Body of pancreas (tissue), 4 donors: ENCODE data around the gene ERV3-1. TPM values are rescaled to one million over a fixed set of nuclear protein-coding genes. Genes with fewer than 3 reads are reported as not detected.

Experiments
- ATAC-seq: fragments of 150-250 bp; one replicate; pipeline ENCODE4 v1.9.1; 2016
- DNase-seq, 4 donors: peaks; one replicate each; pipeline ENCODE4 v3.0.0-alpha.2; 2019
- H3K27ac ChIP-seq, 4 donors: fragments of 200-600 bp; sonication (generic); 1 replicate in 3 of 4; 2 replicates in 1 of 4; pipeline versions ENCODE4 v1.5.1 to v1.6.1; 2016 to 2019; ENCODE audit warnings: mild to moderate bottlenecking in 1 of 4, mixed read lengths in 1 of 4, moderate library complexity in 1 of 4
- H3K27me3 ChIP-seq, 2 donors: fragments of 200-600 bp; sonication (generic); one replicate each; pipeline ENCODE4 v1.6.0; 2016; ENCODE audit warnings: mild to moderate bottlenecking in 1 of 2
- H3K36me3 ChIP-seq, 2 donors: fragments of 200-600 bp; sonication (generic); replicated peaks in 1 of 2; 2 replicates each; pipeline ENCODE4 v1.5.1; 2016; ENCODE audit warnings: low read depth in 2 of 2; ENCODE audit not compliant: insufficient read depth in 1 of 2
- H3K4me1 ChIP-seq: fragments of 200-600 bp; sonication (generic); one replicate; pipeline ENCODE4 v1.6.0; 2016
- H3K4me3 ChIP-seq, 2 donors: fragments of 200-600 bp; sonication (generic); 1 replicate in 1 of 2; 2 replicates in 1 of 2; pipeline ENCODE4 v1.5.1; 2016 to 2019
- H3K9me3 ChIP-seq, 3 donors: fragments of 200-600 bp; sonication (generic); 1 replicate in 2 of 3; 2 replicates in 1 of 3; pipeline ENCODE4 v1.5.1; 2016
- CTCF ChIP-seq, 7 experiments: fragments of 450-650 bp in 4 of 7; fragments of 200-600 bp in 3 of 7; sonication (generic) in 3 of 7; IDR thresholded peaks; one replicate each; pipeline ENCODE4 v1.5.1; 2016 to 2019; ENCODE audit warnings: antibody characterized with exemption in 7 of 7
- POLR2A ChIP-seq, 3 donors: fragments of 450-650 bp; IDR thresholded peaks; one replicate each; pipeline ENCODE4 v1.6.1; 2016; ENCODE audit warnings: antibody characterized with exemption in 3 of 3, mild to moderate bottlenecking in 2 of 3
- WGBS, 2 donors: methylation state at CpG; one replicate each; pipeline ENCODE4 v1.1.5; 2017; 5-methylcytosine and 5-hydroxymethylcytosine counted together
- intact Hi-C: fragments of 100-400 bp; cut with DNase I; formaldehyde crosslinking; loops from one replicate; pipeline ENCODE4 v1.15.1; 2023
- total RNA-seq, 2 donors: library from RNA; depleted of rRNA; stranded (reverse); fragments of >200 nt; gene quantifications; one replicate each; pipeline ENCODE4 v1.1.0, GENCODE V29; 2016

The ERV3-1 gene
- total RNA-seq, 2 donors from 2014 or later, result 9.2 to 16.6 TPM

GRCh38 chr7:64992971-64993370 lies 13.5 kb downstream of the ERV3-1 start:
- Histone ChIP-seq H3K4me1 (peaks cover 11% of the 10 kb centered on the region), H3K27ac (no peak overlapping the region), H3K9me3 (peaks cover 0 to 24% (median 0%) of the 10 kb centered on the region in 3 donors), H3K4me3 (no peak overlapping the region), H3K36me3 (peaks cover 0 to 2% of the 10 kb centered on the region in 2 donors), H3K27me3 (no peaks in the 10 kb centered on the region)
- no peak for ATAC-seq
- intact Hi-C loops, result no loop called here
- 82 to 90% methylated on average over 5 of the region's 5 CpGs for WGBS, 2 donors
- no peak for TF ChIP-seq POLR2A (IDR thresholded peaks at IDR 0.05)
- no peak for TF ChIP-seq CTCF (IDR thresholded peaks at IDR 0.05)
- DNase-seq, result no peak

- 77 to 80% methylated on average over 4 of the region's 4 CpGs for WGBS, 2 donors
- H3K9me3 ChIP-seq, result peaks cover 0 to 24% (median 0%) of the 10 kb centered on the region in 3 donors
Observed at GRCh38 chr7:64990936-64991335, 15.6 kb downstream of the ERV3-1 start, which contains the start of gene ZNF117. ZNF117 (minus strand) TSS chr7:64991036.

GRCh38 chr7:64990216-64990615 lies 16.3 kb downstream of the ERV3-1 start:
- intact Hi-C loops, result no loop called here
- Histone ChIP-seq H3K4me3 (no peak overlapping the region), H3K27ac (no peak overlapping the region), H3K4me1 (no peaks in the 10 kb centered on the region), H3K36me3 (peaks cover 0 to 2% of the 10 kb centered on the region in 2 donors), H3K27me3 (no peaks in the 10 kb centered on the region), H3K9me3 (peaks cover 0 to 24% (median 0%) of the 10 kb centered on the region in 3 donors)
- no peak for ATAC-seq
- no peak for DNase-seq
- WGBS, 2 donors, result 92 to 94% methylated on average over 7 of the region's 7 CpGs
- no peak for TF ChIP-seq POLR2A (IDR thresholded peaks at IDR 0.05)
- TF ChIP-seq CTCF (IDR thresholded peaks at IDR 0.05), result no peak

More at GRCh38 chr7:64990936-64991335, 15.6 kb downstream of the ERV3-1 start, which contains the start of gene ZNF117:
- Histone ChIP-seq H3K4me3 (no peak within 1 kb of the TSS), H3K4me1 (no peaks in the 10 kb centered on the region), H3K27ac (no peak within 1 kb of the TSS), H3K27me3 (no peaks in the 10 kb centered on the region), H3K36me3 (peaks cover 0 to 2% of the 10 kb centered on the region in 2 donors)
- ATAC-seq, result no peak
- intact Hi-C loops, result no loop called here
- TF ChIP-seq CTCF (IDR thresholded peaks at IDR 0.05), result no peak
- no peak for TF ChIP-seq POLR2A (IDR thresholded peaks at IDR 0.05)
- no peak for DNase-seq

DNA sequence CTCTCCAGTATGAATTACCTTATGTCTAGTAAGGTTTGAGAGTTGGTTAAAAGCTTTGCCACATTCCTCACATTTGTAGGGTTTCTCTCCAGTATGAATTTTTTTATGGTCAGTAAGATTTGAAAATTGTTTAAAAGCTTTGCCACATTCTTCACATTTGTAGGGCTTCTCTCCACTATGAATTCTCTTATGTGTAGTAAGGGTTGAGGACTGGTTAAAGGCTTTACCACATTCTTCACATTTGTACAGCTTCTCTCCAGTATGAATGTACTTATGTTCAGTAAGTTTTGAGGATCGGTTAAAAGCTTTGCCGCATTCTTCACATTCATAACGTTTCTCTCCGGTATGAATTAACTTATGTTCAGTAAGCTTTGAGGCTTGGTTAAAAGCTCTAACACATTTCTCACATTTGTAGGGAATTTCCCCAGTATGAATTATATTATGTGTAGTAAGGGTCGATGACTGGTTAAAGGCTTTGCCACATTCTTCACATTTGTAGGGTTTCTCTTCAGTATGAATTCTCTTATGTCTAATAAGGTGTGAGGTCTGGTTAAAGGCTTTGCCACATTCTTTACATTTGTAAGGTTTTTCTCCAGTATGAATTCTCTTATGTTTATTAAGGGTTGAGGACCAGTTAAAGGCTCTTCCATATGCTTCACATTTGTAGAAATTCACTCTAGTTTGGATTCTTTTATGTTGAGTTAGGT lies 27.8 kb downstream of the ERV3-1 start:
- H3K36me3 ChIP-seq, result peaks cover 13% of the 10 kb centered on the region in 2 donors

More for the DNA sequence above, 27.8 kb downstream of the ERV3-1 start:
- intact Hi-C loops, result no loop called here
- WGBS, 2 donors, result 95 to 97% methylated on average over 5 of the region's 5 CpGs
- Histone ChIP-seq H3K4me1 (no peaks in the 10 kb centered on the region), H3K4me3 (no peak overlapping the region), H3K27ac (no peak overlapping the region), H3K9me3 (peaks cover 0 to 27% (median 0%) of the 10 kb centered on the region in 3 donors), H3K27me3 (no peaks in the 10 kb centered on the region)
- DNase-seq (no peak), ATAC-seq (no peak)
- TF ChIP-seq POLR2A (IDR thresholded peaks at IDR 0.05), result no peak
- no peak for TF ChIP-seq CTCF (IDR thresholded peaks at IDR 0.05)
